WERI-Rb-1 (cell line): ENCODE data around the gene CYTH3.
A peak's percentile ranks its signal among the peaks of the same experiment; 100 is the strongest.
"Not testable (repeated sequence)": the region's sequence is repeated elsewhere in the genome, so short reads cannot be mapped to it uniquely, and the experiment has no call there.

Experiments
- DNase-seq: peaks from one replicate; pipeline ENCODE4 v3.0.0-alpha.2; 2020
- H3K27ac ChIP-seq: fragments of 250-450 bp; sonication (Bioruptor Pico); 2 replicates; pipeline ENCODE4 v1.5.1; 2020; ENCODE audit warnings: mild to moderate bottlenecking, moderate library complexity
- H3K27me3 ChIP-seq: fragments of 250-450 bp; sonication (Bioruptor Pico); 2 replicates; pipeline ENCODE4 v1.5.1; 2021; ENCODE audit warnings: mild to moderate bottlenecking, low read depth, moderate library complexity; ENCODE audit not compliant: insufficient read depth, severe bottlenecking
- H3K36me3 ChIP-seq: fragments of 250-450 bp; sonication (Bioruptor Pico); 2 replicates; pipeline ENCODE4 v1.5.1; 2020; ENCODE audit warnings: mild to moderate bottlenecking, moderate library complexity
- H3K4me3 ChIP-seq: 2 replicates; pipeline ENCODE4 v1.5.1; 2011; ENCODE audit warnings: low read depth, mild to moderate bottlenecking, control low read depth, low read length
- H3K9me3 ChIP-seq: fragments of 250-450 bp; sonication (Bioruptor Pico); 2 replicates; pipeline ENCODE4 v1.5.1; 2021; ENCODE audit warnings: mild to moderate bottlenecking, moderate library complexity; ENCODE audit not compliant: severe bottlenecking
- TF ChIP-seq, protein P1 (sequence below): IDR thresholded peaks from 2 replicates; pipeline ENCODE4 v1.5.1; 2011; ENCODE audit warnings: low read depth, mild to moderate bottlenecking, control low read depth, inconsistent platforms, low read length

CYTH3 gene

DNA sequence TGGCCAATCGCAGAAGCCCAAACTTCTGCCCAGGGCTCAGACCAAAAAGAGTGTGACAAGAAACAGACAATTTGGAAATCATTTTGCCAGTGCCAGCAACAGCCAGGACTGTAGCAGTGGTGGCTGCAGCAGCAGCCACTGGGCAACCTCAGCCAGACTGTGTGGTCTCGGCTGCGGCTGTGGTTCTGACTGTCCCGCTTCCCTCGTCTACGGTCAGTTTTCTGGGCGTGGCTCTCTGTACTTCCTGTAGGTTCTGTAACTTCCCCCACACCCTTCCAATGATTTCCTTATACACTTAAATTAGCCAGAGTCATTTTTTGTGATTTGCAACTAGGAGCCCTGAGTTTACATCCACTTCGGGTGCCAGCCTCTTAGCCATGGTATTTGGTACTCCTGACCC is 39.9 kb downstream of the CYTH3 start:
- DNase-seq: no peak
- Histone ChIP-seq H3K27me3 (no peaks in the 10 kb centered on the region), H3K36me3 (no peaks in the 10 kb centered on the region), H3K4me3 (no peak overlapping the region), H3K27ac (no peak overlapping the region), H3K9me3 (no peaks in the 10 kb centered on the region)
- TF ChIP-seq, protein P1, sequence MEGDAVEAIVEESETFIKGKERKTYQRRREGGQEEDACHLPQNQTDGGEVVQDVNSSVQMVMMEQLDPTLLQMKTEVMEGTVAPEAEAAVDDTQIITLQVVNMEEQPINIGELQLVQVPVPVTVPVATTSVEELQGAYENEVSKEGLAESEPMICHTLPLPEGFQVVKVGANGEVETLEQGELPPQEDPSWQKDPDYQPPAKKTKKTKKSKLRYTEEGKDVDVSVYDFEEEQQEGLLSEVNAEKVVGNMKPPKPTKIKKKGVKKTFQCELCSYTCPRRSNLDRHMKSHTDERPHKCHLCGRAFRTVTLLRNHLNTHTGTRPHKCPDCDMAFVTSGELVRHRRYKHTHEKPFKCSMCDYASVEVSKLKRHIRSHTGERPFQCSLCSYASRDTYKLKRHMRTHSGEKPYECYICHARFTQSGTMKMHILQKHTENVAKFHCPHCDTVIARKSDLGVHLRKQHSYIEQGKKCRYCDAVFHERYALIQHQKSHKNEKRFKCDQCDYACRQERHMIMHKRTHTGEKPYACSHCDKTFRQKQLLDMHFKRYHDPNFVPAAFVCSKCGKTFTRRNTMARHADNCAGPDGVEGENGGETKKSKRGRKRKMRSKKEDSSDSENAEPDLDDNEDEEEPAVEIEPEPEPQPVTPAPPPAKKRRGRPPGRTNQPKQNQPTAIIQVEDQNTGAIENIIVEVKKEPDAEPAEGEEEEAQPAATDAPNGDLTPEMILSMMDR: no peak

DNA sequence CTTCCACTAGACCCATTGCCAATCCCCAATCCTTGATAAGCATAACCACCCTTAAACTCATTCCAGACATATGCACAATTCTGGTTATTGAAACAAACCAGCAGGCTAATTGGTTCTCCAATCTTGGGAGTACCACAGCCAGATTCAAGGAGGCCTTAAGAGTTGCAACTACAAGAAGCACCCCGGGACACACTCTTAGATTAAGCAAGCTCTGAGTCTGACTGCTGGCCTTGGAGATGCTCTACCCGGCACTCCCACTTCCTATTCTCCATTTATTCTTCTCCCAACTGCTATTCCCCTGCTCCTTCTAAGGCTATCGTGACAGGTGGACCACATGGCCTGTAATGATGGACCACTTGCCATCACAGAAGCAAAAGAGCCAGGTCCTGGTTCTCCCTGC is 40.3 kb downstream of the CYTH3 start:
- DNase-seq: no peak
- TF ChIP-seq, protein P1: no peak
- Histone ChIP-seq H3K36me3 (no peaks in the 10 kb centered on the region), H3K27ac (no peak overlapping the region), H3K9me3 (no peaks in the 10 kb centered on the region), H3K27me3 (no peaks in the 10 kb centered on the region), H3K4me3 (no peak overlapping the region)

DNA sequence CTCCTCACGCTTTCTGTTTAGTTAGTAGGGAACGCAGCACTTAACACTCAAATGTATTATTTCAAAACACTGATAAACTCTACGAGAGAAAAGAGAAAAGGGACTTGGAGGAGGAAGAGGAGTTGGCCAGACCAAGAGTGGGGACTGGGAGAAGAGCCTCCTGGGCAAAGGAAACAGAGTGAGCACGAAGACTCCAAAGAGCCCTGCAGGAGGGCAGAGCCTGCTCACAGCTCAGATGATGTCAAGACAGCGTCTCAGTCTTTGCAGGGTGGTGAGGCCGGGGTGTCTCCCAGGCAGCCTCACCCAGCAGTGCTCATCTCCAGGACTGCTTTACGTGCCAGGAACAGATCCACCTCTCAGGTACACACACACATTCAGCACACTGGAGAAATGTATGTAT is 41.2 kb downstream of the CYTH3 start:
- no peak for DNase-seq
- no peaks in the 10 kb centered on the region for H3K27me3 ChIP-seq
- H3K36me3 ChIP-seq: no peaks in the 10 kb centered on the region
- TF ChIP-seq, protein P1: no peak
- H3K27ac ChIP-seq: no peak overlapping the region
- H3K4me3 ChIP-seq: no peak overlapping the region
- H3K9me3 ChIP-seq: no peaks in the 10 kb centered on the region

DNA sequence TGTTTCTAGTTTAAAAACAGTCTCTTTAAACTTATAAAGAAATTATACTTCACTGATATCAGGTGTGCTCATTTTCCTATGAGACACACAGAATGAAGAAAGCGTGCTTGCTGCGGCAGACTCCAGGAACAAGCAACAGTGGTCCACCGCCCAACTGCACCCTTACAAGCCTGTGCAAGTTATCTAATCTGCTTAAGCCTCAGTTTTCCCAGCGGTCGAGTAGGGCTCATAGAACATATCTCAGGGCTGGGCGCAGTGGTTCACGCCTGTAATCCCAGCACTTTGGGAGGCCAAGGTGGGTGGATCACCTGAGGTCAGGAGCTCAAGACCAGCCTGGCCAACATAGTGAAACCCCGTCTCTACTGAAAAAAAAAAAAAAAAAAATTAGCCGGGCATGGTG is 43.1 kb downstream of the CYTH3 start:
- not testable (repeated sequence) for H3K27ac ChIP-seq, H3K4me3 ChIP-seq, H3K9me3 ChIP-seq, H3K27me3 ChIP-seq, H3K36me3 ChIP-seq
- DNase-seq: peak; percentile 15

DNA sequence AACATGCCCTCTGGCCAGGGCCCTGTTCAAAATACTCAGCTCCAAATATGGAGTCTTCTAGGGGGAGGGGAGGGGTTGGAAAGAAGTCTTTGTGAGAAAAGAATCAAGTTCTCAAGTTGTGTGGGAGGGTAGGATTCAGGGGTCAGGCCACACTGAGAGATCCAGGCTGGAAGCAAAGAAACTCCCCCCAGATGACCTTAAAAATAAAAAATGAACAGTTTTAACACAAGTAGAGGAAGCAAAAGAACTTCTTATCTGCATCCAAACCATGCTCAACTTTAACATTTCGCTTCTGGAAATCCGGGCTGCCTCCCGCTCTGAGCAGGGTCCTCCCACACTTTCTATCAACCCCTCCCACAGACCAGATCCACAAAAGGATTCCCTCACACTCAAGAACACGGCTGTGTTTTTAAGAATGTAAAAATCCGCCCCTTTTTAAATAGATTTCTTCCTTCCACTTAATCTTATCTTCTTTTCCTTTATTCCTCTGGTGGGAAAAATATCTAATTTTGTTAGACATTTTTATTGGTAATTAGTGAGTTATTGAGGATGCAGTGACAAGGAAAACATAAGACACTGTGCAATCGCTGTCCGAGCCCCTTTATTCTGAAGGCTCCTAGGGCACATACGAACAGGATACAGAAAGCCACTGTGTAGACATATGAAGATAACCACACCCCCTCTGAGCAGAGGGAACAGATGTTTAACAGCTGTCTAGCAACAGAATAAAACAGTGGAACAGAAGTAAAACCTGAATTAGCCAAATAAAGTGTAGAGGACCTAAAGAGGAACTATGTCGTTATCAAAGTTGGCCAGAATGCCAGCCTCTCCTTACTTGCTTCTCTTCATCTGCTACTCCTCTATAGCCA is 43.8 kb downstream of the CYTH3 start:
- DNase-seq: no peak
- no peak overlapping the region for H3K4me3 ChIP-seq
- TF ChIP-seq, protein P1: no peak
- no peaks in the 10 kb centered on the region for H3K27me3 ChIP-seq
- no peaks in the 10 kb centered on the region for H3K9me3 ChIP-seq
- H3K27ac ChIP-seq: no peak overlapping the region
- no peaks in the 10 kb centered on the region for H3K36me3 ChIP-seq

DNA sequence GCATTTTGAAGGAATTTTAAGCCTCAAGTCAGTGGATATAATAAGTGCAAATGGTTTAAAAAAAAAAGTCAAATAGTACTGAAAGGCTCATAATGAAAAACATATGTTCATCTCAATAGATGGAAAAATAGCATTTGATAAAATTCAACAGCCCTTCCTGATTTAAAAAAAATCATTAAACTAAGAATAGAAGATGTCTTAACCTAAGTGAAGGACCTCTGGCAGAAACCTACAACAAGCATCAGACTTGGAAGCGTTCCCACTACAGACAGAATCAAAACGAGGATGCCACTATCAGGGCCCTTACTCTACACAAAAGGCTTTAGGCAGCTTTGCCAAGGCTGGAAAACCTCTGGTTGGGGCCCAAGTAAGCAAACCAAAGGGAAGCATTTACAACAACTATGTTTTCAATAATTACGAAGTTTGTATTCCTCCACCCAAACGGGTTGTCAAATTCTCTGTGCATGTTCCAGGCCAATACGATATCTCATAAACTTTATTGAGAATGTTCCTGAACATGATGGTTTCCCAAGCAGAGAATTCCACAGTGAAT is 45.1 kb downstream of the CYTH3 start:
- DNase-seq: no peak
- Histone ChIP-seq H3K36me3 (no peaks in the 10 kb centered on the region), H3K4me3 (no peak overlapping the region), H3K9me3 (peaks cover under 1% of the 10 kb centered on the region), H3K27ac (no peak overlapping the region), H3K27me3 (no peaks in the 10 kb centered on the region)
- TF ChIP-seq, protein P1: no peak
